WTC11 (cell line): ENCODE results near the gene KIF5A. TPM values are rescaled to one million over a fixed set of nuclear protein-coding genes. Genes with fewer than 3 reads are reported as not detected.
"Not testable (repeated sequence)": the region's sequence is repeated elsewhere in the genome, so short reads cannot be mapped to it uniquely, and the experiment has no call there.

ENCODE experiments used
- ATAC-seq: fragments of 200-7000 bp; cut with Tn5 transposase; 2 replicates; pipeline ENCODE4 v1.10.0; 2021; ENCODE audit warnings: mild to moderate bottlenecking, moderate library complexity
- CTCF ChIA-PET: fragments of 300-600 bp; sonication (Branson Sonifier 250); formaldehyde crosslinking; loops from one replicate; lab custom pipeline; 2021; ENCODE audit warnings: antibody characterized with exemption; lab: Charles Lee
- POLR2A ChIA-PET: fragments of 350-600 bp; sonication (Branson Sonifier 250); formaldehyde crosslinking; loops from one replicate; lab custom pipeline; 2021; ENCODE audit warnings: antibody characterized with exemption; lab: Charles Lee
- DNase-seq: peaks from one replicate; pipeline ENCODE4 v3.0.0; 2021; ENCODE audit warnings: low spot score
- H3K27ac Mint-ChIP-seq: 2 replicates; pipeline ENCODE4 v1.8.0; 2021; ENCODE audit warnings: mixed read lengths
- H3K27me3 Mint-ChIP-seq: 2 replicates; pipeline ENCODE4 v1.8.0; 2021; ENCODE audit warnings: low read depth, mild to moderate bottlenecking, moderate library complexity, mixed read lengths
- H3K36me3 Mint-ChIP-seq: 2 replicates; pipeline ENCODE4 v1.8.0; 2021; ENCODE audit warnings: mixed read lengths
- H3K4me1 Mint-ChIP-seq: 2 replicates; pipeline ENCODE4 v1.8.0; 2022; ENCODE audit warnings: mixed read lengths
- H3K4me3 Mint-ChIP-seq: 2 replicates; pipeline ENCODE4 v1.8.0; 2021; ENCODE audit warnings: mild to moderate bottlenecking, moderate library complexity, mixed read lengths
- H3K9me3 Mint-ChIP-seq: 2 replicates; pipeline ENCODE4 v1.8.0; 2021; ENCODE audit warnings: mixed read lengths
- CREM ChIP-seq: sonication (generic); formaldehyde crosslinking; IDR thresholded peaks from 2 replicates; pipeline ENCODE4 v1.8.1; 2022; ENCODE audit warnings: mild to moderate bottlenecking, missing genetic modification reagents, moderate library complexity
- EMX1 ChIP-seq: fragments of 250-450 bp; sonication (Bioruptor Pico); IDR thresholded peaks from 2 replicates; pipeline ENCODE4 v1.8.0; 2021; ENCODE audit warnings: mild to moderate bottlenecking
- FOXK1 ChIP-seq: sonication (generic); formaldehyde crosslinking; IDR thresholded peaks from 2 replicates; pipeline ENCODE4 v1.8.0; 2022; ENCODE audit warnings: mild to moderate bottlenecking, moderate library complexity, missing genetic modification reagents
- GABPB1 ChIP-seq: sonication (generic); formaldehyde crosslinking; IDR thresholded peaks from 2 replicates; pipeline ENCODE4 v1.8.1; 2023; ENCODE audit warnings: mild to moderate bottlenecking, missing genetic modification reagents
- HMGA2 ChIP-seq: fragments of 250-450 bp; sonication (Bioruptor Pico); IDR thresholded peaks from 2 replicates; pipeline ENCODE4 v1.4.0; 2021; ENCODE audit warnings: mild to moderate bottlenecking, moderate library complexity
- KAT7 ChIP-seq: sonication (generic); formaldehyde crosslinking; IDR thresholded peaks from 2 replicates; pipeline ENCODE4 v1.8.1; 2023; ENCODE audit warnings: missing genetic modification reagents, mild to moderate bottlenecking, borderline replicate concordance
- MLX ChIP-seq: sonication (generic); formaldehyde crosslinking; IDR thresholded peaks from 2 replicates; pipeline ENCODE4 v1.8.1; 2023; ENCODE audit warnings: mild to moderate bottlenecking, missing genetic modification reagents, moderate library complexity
- MXD4 ChIP-seq: fragments of 250-450 bp; sonication (Bioruptor Pico); IDR thresholded peaks from 2 replicates; pipeline ENCODE4 v1.8.0; 2021; ENCODE audit warnings: mild to moderate bottlenecking, moderate library complexity, borderline replicate concordance
- RORB ChIP-seq: fragments of 250-450 bp; sonication (Bioruptor Pico); IDR thresholded peaks from 2 replicates; pipeline ENCODE4 v1.9.0; 2021; ENCODE audit warnings: mild to moderate bottlenecking
- SMAD4 ChIP-seq: sonication (generic); formaldehyde crosslinking; IDR thresholded peaks from 2 replicates; pipeline ENCODE4 v1.8.0; 2022; ENCODE audit warnings: mild to moderate bottlenecking, missing genetic modification reagents
- SP1 ChIP-seq: sonication (generic); formaldehyde crosslinking; conservative IDR thresholded peaks from 2 replicates; pipeline ENCODE4 v1.8.1; 2022; ENCODE audit warnings: missing genetic modification reagents
- TCF7 ChIP-seq: sonication (generic); formaldehyde crosslinking; IDR thresholded peaks from 2 replicates; pipeline ENCODE4 v1.8.0; 2022; ENCODE audit warnings: mild to moderate bottlenecking, low read depth, missing genetic modification reagents, moderate library complexity
- TEAD1 ChIP-seq: sonication (generic); formaldehyde crosslinking; IDR thresholded peaks from 2 replicates; pipeline ENCODE4 v1.8.0; 2022; ENCODE audit warnings: mild to moderate bottlenecking, missing genetic modification reagents
- ZBTB21 ChIP-seq: sonication (generic); formaldehyde crosslinking; IDR thresholded peaks from 2 replicates; pipeline ENCODE4 v1.8.1; 2023; ENCODE audit warnings: mild to moderate bottlenecking, missing genetic modification reagents, borderline replicate concordance
- ZMAT4 ChIP-seq: fragments of 250-450 bp; sonication (Bioruptor Pico); IDR thresholded peaks from 2 replicates; pipeline ENCODE4 v1.9.0; 2021; ENCODE audit warnings: mild to moderate bottlenecking
- ZNF121 ChIP-seq: sonication (generic); formaldehyde crosslinking; IDR thresholded peaks from 2 replicates; pipeline ENCODE4 v1.8.0; 2023; ENCODE audit warnings: missing genetic modification reagents
- ZNF138 ChIP-seq: sonication (generic); formaldehyde crosslinking; conservative IDR thresholded peaks from 2 replicates; pipeline ENCODE4 v1.8.1; 2022; ENCODE audit warnings: mild to moderate bottlenecking, moderate library complexity, missing genetic modification reagents
- ZNF396 ChIP-seq: fragments of 250-450 bp; sonication (Bioruptor Pico); IDR thresholded peaks from 2 replicates; pipeline ENCODE4 v1.8.0; 2021; ENCODE audit warnings: mild to moderate bottlenecking, moderate library complexity, borderline replicate concordance
- ZNF416 ChIP-seq: fragments of 250-450 bp; sonication (Bioruptor Pico); IDR thresholded peaks from 2 replicates; pipeline ENCODE4 v1.9.0; 2021; ENCODE audit warnings: mild to moderate bottlenecking, inconsistent platforms
- total RNA-seq: library from RNA; stranded (reverse); gene quantifications from 3 replicates; pipeline ENCODE4 v1.2.3, GENCODE V29; 2021
- TF ChIP-seq, protein P1 (sequence below): sonication (generic); formaldehyde crosslinking; conservative IDR thresholded peaks from 2 replicates; pipeline ENCODE4 v1.8.1; 2022; ENCODE audit warnings: mild to moderate bottlenecking, missing genetic modification reagents
- TF ChIP-seq, protein P2 (sequence below): sonication (generic); formaldehyde crosslinking; IDR thresholded peaks from 2 replicates; pipeline ENCODE4 v1.8.1; 2022; ENCODE audit warnings: missing genetic modification reagents, borderline replicate concordance

KIF5A gene
- total RNA-seq, 1 experiment from 2014 or later, result 16.1 TPM

GRCh38 chr12:57586128-57586527 lies 36.3 kb downstream of the KIF5A start:
- ChIA-PET POLR2A (no interaction called here), CTCF (interaction anchor here (0.9 to 4.2 kb wide), 4 partner anchors 28 to 47 kb away, joined by 4 to 74 read pairs (median 16); partner anchors contain the start of gene B4GALNT1)
- Mint-ChIP-seq H3K4me3 (no peak overlapping the region), H3K36me3 (peaks cover 6% of the 10 kb centered on the region; the same call in 1 of the 2 replicates), H3K27me3 (peaks cover 5% of the 10 kb centered on the region; the same call in 1 of the 2 replicates), H3K27ac (no peak overlapping the region), H3K4me1 (peaks cover 6% of the 10 kb centered on the region), H3K9me3 (no peaks in the 10 kb centered on the region)
- DNase-seq, result no peak
- no peak for TF ChIP-seq SP1
- no peak for TF ChIP-seq KAT7 (CRISPR knock-in tag)
- TF ChIP-seq, protein P1, sequence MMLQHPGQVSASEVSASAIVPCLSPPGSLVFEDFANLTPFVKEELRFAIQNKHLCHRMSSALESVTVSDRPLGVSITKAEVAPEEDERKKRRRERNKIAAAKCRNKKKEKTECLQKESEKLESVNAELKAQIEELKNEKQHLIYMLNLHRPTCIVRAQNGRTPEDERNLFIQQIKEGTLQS (CRISPR knock-in tag), result no peak
- no peak for TF ChIP-seq TCF7 (CRISPR knock-in tag)
- TF ChIP-seq HMGA2 (CRISPR knock-in tag), result no peak
- no peak for TF ChIP-seq ZNF416 (CRISPR knock-in tag)
- no peak for TF ChIP-seq ZNF138
- no peak for TF ChIP-seq MXD4 (CRISPR knock-in tag)
- no peak for TF ChIP-seq FOXK1
- TF ChIP-seq TEAD1, result no peak
- TF ChIP-seq SMAD4 (CRISPR knock-in tag), result no peak
- no peak for TF ChIP-seq MLX (CRISPR knock-in tag)
- TF ChIP-seq EMX1, result no peak
- no peak for TF ChIP-seq RORB
- no peak for TF ChIP-seq ZMAT4
- no peak for TF ChIP-seq CREM (CRISPR knock-in tag)
- TF ChIP-seq, protein P2, sequence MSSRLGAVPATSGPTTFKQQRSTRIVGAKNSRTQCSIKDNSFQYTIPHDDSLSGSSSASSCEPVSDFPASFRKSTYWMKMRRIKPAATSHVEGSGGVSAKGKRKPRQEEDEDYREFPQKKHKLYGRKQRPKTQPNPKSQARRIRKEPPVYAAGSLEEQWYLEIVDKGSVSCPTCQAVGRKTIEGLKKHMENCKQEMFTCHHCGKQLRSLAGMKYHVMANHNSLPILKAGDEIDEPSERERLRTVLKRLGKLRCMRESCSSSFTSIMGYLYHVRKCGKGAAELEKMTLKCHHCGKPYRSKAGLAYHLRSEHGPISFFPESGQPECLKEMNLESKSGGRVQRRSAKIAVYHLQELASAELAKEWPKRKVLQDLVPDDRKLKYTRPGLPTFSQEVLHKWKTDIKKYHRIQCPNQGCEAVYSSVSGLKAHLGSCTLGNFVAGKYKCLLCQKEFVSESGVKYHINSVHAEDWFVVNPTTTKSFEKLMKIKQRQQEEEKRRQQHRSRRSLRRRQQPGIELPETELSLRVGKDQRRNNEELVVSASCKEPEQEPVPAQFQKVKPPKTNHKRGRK (CRISPR knock-in tag), result no peak
- no peak for TF ChIP-seq ZNF396 (CRISPR knock-in tag)
- no peak for ATAC-seq

DNA sequence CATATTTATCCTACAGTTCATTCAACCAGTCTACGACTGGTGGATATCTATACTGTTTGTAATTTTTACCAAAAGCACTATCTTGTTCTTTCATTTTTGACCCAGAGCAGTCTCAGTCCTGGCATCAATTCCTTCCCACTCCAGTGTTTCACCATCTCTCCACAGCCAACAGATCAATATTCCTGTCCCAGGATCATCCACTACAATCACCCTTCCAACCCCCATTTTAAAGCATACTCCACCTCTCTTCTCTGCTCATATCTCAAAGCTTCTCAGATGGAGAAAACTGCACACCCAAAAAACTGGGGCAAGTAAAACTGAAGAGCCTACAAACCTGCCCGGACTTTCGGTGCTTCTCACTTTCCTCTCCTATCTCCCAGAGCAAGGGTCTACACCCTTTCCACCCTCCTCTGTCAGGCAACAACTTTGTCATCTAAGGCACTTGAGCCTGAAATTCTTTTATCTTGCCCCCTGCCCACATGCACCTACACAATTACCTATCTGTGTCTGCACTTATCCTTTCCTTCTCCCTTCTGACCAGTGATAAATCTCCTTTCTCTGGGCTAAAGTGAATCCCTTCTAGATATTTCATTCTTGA lies 37.1 kb downstream of the KIF5A start:
- ATAC-seq, result no peak
- TF ChIP-seq GABPB1 (CRISPR knock-in tag) (no peak), ZNF121 (CRISPR knock-in tag) (no peak), ZBTB21 (no peak)
- no peaks in the 10 kb centered on the region; the same call in 1 of the 2 replicates for H3K36me3 Mint-ChIP-seq
- ChIA-PET CTCF (no interaction called here), POLR2A (no interaction called here)
- H3K4me1 Mint-ChIP-seq, result peaks cover 8% of the 10 kb centered on the region
- H3K27me3 Mint-ChIP-seq, result peaks cover 5% of the 10 kb centered on the region; the same call in 1 of the 2 replicates
- no peak overlapping the region for H3K27ac Mint-ChIP-seq
- DNase-seq, result no peak
- no peaks in the 10 kb centered on the region for H3K9me3 Mint-ChIP-seq
- H3K4me3 Mint-ChIP-seq, result no peak overlapping the region

- H3K27ac Mint-ChIP-seq, POLR2A ChIA-PET, ATAC-seq, H3K4me3 Mint-ChIP-seq, DNase-seq, H3K27me3 Mint-ChIP-seq, H3K9me3 Mint-ChIP-seq, H3K36me3 Mint-ChIP-seq: not testable (repeated sequence)
- H3K4me1 Mint-ChIP-seq, result peaks cover 14% of the 10 kb centered on the region
- CTCF ChIA-PET, result interaction anchor here (4.1 to 4.7 kb wide), 2 partner anchors 31 to 137 kb away, joined by 11 to 21 read pairs; no protein-coding TSS in a partner anchor
Observed at GRCh38 chr12:57588951-57589610, 39.2 kb downstream of the KIF5A start.
